A549 (cell line): Measurements from ENCODE around the gene TJP1. TPM values are rescaled to one million over a fixed set of nuclear protein-coding genes. Genes with fewer than 3 reads are reported as not detected.

Experiments
- ATAC-seq, 2 experiments: fragments of 200-7000 bp in 1 of 2; fragments of >200 bp in 1 of 2; cut with Nextera tagmentation in 1 of 2; cut with Tn5 transposase in 1 of 2; 3 replicates each; pipeline versions ENCODE4 v1.8.0 to v1.9.1; 2018 to 2020; ENCODE audit warnings: mild to moderate bottlenecking in 1 of 2, moderate library complexity in 1 of 2
- CTCF ChIA-PET: fragments of 300-600 bp; sonication (Branson Sonifier 250); formaldehyde crosslinking; extraction: SDS; loops from one replicate; lab custom pipeline; 2021; ENCODE audit warnings: antibody characterized with exemption, inconsistent platforms; lab: Yijun Ruan, JAX
- POLR2A ChIA-PET: fragments of 350-600 bp; formaldehyde crosslinking; extraction: SDS; loops from one replicate; lab custom pipeline; 2021; ENCODE audit warnings: antibody characterized with exemption, inconsistent platforms; lab: Yijun Ruan, JAX
- DNase-seq, 2 experiments: peaks; one replicate each; pipeline versions ENCODE4 v3.0.0 to v3.0.0-alpha.2; 2011 to 2016; ENCODE audit warnings: low read depth in 1 of 2, low spot score in 1 of 2
- FAIRE-seq: peaks from 2 replicates; lab custom pipeline; 2011; peaks lifted over from hg19 to GRCh38; lab: Jason Lieb, UNC
- H3K27ac ChIP-seq, 2 experiments: fragments of >200 bp; sonication (Bioruptor Twin); formaldehyde crosslinking; 3 replicates each; pipeline ENCODE4 v1.5.1; 2016 to 2017
- H3K4me1 ChIP-seq: fragments of >200 bp; sonication (Bioruptor Twin); formaldehyde crosslinking; 3 replicates; pipeline ENCODE4 v1.6.1; 2016
- H3K4me2 ChIP-seq: fragments of >200 bp; sonication (Bioruptor Twin); formaldehyde crosslinking; 3 replicates; pipeline ENCODE4 v1.6.1; 2016
- H3K4me3 ChIP-seq: fragments of >200 bp; sonication (Bioruptor Twin); formaldehyde crosslinking; 3 replicates; pipeline ENCODE4 v1.5.1; 2016
- H3K9me3 ChIP-seq: fragments of >200 bp; sonication (Bioruptor Twin); formaldehyde crosslinking; 3 replicates; pipeline ENCODE4 v1.6.1; 2016
- ATOH8 ChIP-seq: fragments of 250-450 bp; sonication (Bioruptor Pico); IDR thresholded peaks from 2 replicates; pipeline ENCODE4 v1.5.0; 2020; ENCODE audit warnings: low read depth, mild to moderate bottlenecking, moderate library complexity
- CBX8 ChIP-seq: fragments of 200-600 bp; sonication (generic); IDR thresholded peaks from 2 replicates; pipeline ENCODE4 v1.6.1; 2016
- EHF ChIP-seq: fragments of 250-450 bp; sonication (Bioruptor Pico); IDR thresholded peaks from 2 replicates; pipeline ENCODE4 v1.5.0; 2020; ENCODE audit warnings: mild to moderate bottlenecking
- EHMT2 ChIP-seq: fragments of 200-600 bp; sonication (generic); IDR thresholded peaks from 2 replicates; pipeline ENCODE4 v1.6.1; 2016; ENCODE audit warnings: antibody characterized with exemption, low read depth, mild to moderate bottlenecking, moderate library complexity
- EP300 ChIP-seq, 2 experiments: fragments of >200 bp; sonication (Bioruptor Twin); formaldehyde crosslinking; IDR thresholded peaks; 2 replicates in 1 of 2; 3 replicates in 1 of 2; pipeline ENCODE4 v1.6.1; 2016 to 2017
- FOSB ChIP-seq: fragments of 250-450 bp; sonication (Bioruptor Pico); IDR thresholded peaks from 2 replicates; pipeline ENCODE4 v1.5.0; 2020; ENCODE audit warnings: mild to moderate bottlenecking, moderate library complexity
- FOSL2 ChIP-seq, 2 experiments: fragments of 450-650 bp in 1 of 2; fragments of >200 bp in 1 of 2; sonication (Bioruptor Twin) in 1 of 2; formaldehyde crosslinking; IDR thresholded peaks; 2 replicates each; pipeline versions ENCODE4 v1.5.0 to v1.6.1; 2016 to 2020; ENCODE audit warnings: mild to moderate bottlenecking in 1 of 2, moderate library complexity in 1 of 2
- HDAC2 ChIP-seq: fragments of 200-600 bp; sonication (generic); IDR thresholded peaks from 2 replicates; pipeline ENCODE4 v1.6.1; 2016
- HEYL ChIP-seq: fragments of 250-450 bp; sonication (Bioruptor Pico); IDR thresholded peaks from 2 replicates; pipeline ENCODE4 v1.8.0; 2021; ENCODE audit warnings: mild to moderate bottlenecking, moderate library complexity
- HMGXB4 ChIP-seq: fragments of 250-450 bp; sonication (Bioruptor Pico); IDR thresholded peaks from 2 replicates; pipeline ENCODE4 v1.5.0; 2021; ENCODE audit warnings: mild to moderate bottlenecking, moderate library complexity, borderline replicate concordance
- JUNB ChIP-seq: fragments of >200 bp; sonication (Bioruptor Twin); formaldehyde crosslinking; IDR thresholded peaks from 2 replicates; pipeline ENCODE4 v1.6.1; 2016
- MAFK ChIP-seq: fragments of 450-650 bp; IDR thresholded peaks from 2 replicates; pipeline ENCODE4 v1.6.1; 2014; ENCODE audit not compliant: partially characterized antibody
- MYC ChIP-seq: IDR thresholded peaks from 2 replicates; pipeline ENCODE4 v1.6.1; 2012; ENCODE audit warnings: mild to moderate bottlenecking, inconsistent platforms, low read length, improper control_type of control experiment, borderline replicate concordance
- NR3C1 ChIP-seq: fragments of >200 bp; sonication (Bioruptor Twin); formaldehyde crosslinking; IDR thresholded peaks from 3 replicates; pipeline ENCODE4 v1.6.1; 2017
- PBX3 ChIP-seq: IDR thresholded peaks from 2 replicates; pipeline ENCODE4 v1.6.1; 2012
- RARB ChIP-seq: fragments of 250-450 bp; sonication (Bioruptor Pico); IDR thresholded peaks from 2 replicates; pipeline ENCODE4 v1.8.0; 2021; ENCODE audit warnings: mild to moderate bottlenecking, moderate library complexity
- SREBF2 ChIP-seq: fragments of 450-650 bp; IDR thresholded peaks from 2 replicates; pipeline ENCODE4 v1.6.1; 2014; ENCODE audit warnings: mild to moderate bottlenecking, moderate library complexity
- ZFP36 ChIP-seq: fragments of 450-650 bp; IDR thresholded peaks from 2 replicates; pipeline ENCODE4 v1.6.1; 2014; ENCODE audit warnings: borderline replicate concordance; ENCODE audit not compliant: partially characterized antibody
- WGBS: methylation state at CpG from one replicate; pipeline ENCODE4 v1.1.6; 2017; ENCODE audit errors: missing lambda C conversion rate; 5-methylcytosine and 5-hydroxymethylcytosine counted together
- polyA plus RNA-seq, 4 experiments: library from polyadenylated mRNA; depleted of rRNA in 3 of 4; stranded (reverse); fragments of >200 nt; fragmentation: RNase III in 1 of 4; extraction: RNeasy Plus Mini Kit Qiagen cat#74134 plus additional on column Dnase treatment in 1 of 4; gene quantifications; 2 replicates in 3 of 4; 3 replicates in 1 of 4; pipeline ENCODE4 v1.2.3, GENCODE V29; 2011 to 2017
- TF ChIP-seq, protein P1 (sequence below): IDR thresholded peaks from 2 replicates; pipeline ENCODE4 v1.6.1; 2012

The TJP1 gene
- polyA plus RNA-seq, 2 of the 4 experiments (the other 2 are of a cell fraction) = 55.0 to 179 TPM

DNA sequence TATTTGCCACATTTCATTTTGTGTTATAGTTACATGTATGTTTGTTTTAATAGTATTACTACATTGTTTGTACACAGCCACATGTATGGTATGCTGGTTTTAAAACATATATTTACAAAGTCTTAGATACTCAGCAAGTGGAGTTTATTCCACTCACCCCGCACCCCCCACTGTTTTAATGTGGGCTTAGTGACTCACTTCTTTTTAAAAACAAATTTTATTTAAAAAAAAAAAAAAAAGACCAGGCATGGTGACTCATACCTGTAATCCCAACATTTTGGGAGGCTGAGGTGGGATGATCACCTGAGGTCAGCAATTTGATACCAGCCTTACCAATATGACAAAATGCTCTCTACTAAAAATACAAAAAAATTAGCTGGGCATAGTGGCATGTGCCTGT is 26.9 kb upstream of the TJP1 start:
- DNase-seq (no peak), ATAC-seq (no peak), FAIRE-seq (no peak)
- Histone ChIP-seq H3K4me3 (no peak overlapping the region), H3K4me1 (peaks cover 10% of the 10 kb centered on the region), H3K27ac (no peak overlapping the region), H3K9me3 (peaks cover 15% of the 10 kb centered on the region), H3K4me2 (no peak overlapping the region)
- POLR2A ChIA-PET = no interaction called here
- 54% methylated on average over 1 of the region's 1 CpG for WGBS
- TF ChIP-seq FOSL2 (IDR thresholded peaks at IDR 0.05) = no peak
- peak; percentile 62 for TF ChIP-seq FOSL2 (CRISPR knock-in tag; IDR thresholded peaks at IDR 0.05)
- TF ChIP-seq CBX8 = no peak
- CTCF ChIA-PET = no interaction called here

DNA sequence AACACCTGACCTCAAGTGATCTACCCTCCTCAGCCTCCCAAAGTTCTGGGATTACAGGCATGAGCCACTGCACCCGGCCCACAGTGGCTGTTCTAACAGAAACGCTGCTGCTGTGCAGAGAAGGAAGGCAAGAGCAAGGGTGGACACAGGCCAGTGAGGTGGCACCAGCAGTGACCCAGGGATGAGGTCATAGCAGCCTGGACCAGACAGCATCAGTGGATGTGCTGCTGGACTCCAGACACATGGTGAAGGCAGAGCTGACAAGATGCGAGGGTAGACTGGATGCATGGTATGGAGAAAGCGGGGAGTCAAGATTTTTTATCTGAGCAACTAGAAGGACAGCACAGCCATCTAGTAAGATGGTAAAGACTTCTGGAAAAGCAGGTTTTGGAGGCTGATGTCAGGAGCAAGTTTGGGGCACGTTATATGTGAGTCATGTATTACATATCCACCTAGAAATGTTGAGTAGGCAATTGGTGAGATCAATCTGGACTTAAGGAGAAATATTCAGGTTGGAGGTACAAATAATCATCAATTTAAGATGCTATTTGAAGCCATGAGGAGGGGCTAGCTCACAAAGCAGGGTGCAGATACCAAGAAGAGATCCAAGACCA is 22.1 kb upstream of the TJP1 start:
- Histone ChIP-seq H3K9me3 (peaks cover 15% of the 10 kb centered on the region), H3K4me1 (peaks cover 17% of the 10 kb centered on the region), H3K27ac (peak overlapping the region; percentile 55 to 70; a peak in 5 of 6 replicates), H3K4me2 (peak overlapping the region; percentile 28), H3K4me3 (no peak overlapping the region)
- no peak for DNase-seq
- ATAC-seq = peak in 1 of 2 experiments; percentile 34; a peak in 2 of 6 replicates
- ChIA-PET CTCF (interaction anchor here (1.4 to 2.5 kb wide), 3 partner anchors 17 to 82 kb away, joined by 3 to 13 read pairs (median 7); no protein-coding TSS in a partner anchor), POLR2A (interaction anchor here (0.6 kb wide), 1 partner anchor 8 kb away, joined by 5 read pairs; no protein-coding TSS in a partner anchor)
- FAIRE-seq = peak; percentile 85
- WGBS = 71% methylated on average over 5 of the region's 5 CpGs
- TF ChIP-seq PBX3 = no peak
- TF ChIP-seq HMGXB4 (CRISPR knock-in tag) = no peak
- TF ChIP-seq MAFK = peak; percentile 14
- no peak for TF ChIP-seq EP300 (IDR thresholded peaks at IDR 0.05)
- TF ChIP-seq SREBF2 = no peak
- TF ChIP-seq HDAC2 = no peak
- TF ChIP-seq ZFP36 = no peak

DNA sequence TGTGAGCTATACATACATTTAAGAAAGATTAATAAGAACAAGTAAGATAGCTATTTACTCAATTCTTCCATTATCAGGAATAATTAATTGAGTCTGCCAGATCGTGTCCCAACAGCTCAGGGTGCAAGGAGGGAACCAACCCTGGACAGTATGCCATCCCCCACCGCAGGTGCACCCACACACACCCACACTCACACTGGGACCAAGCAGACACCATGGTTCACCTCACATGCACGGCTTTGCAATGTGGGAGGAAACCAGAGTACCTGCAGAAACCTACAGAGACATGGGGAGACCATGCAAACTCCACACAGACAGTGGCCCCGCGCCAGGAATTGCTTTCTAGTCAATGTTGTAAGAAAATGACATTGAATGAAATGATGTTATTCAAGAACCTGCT is 20.0 kb upstream of the TJP1 start:
- FAIRE-seq = no peak
- ChIA-PET CTCF (no interaction called here), POLR2A (no interaction called here)
- ATAC-seq = no peak
- H3K9me3 ChIP-seq = peaks cover 3% of the 10 kb centered on the region; the same call in 1 of the 3 replicates
- no peak overlapping the region for H3K4me3 ChIP-seq
- no peak for TF ChIP-seq MYC
- no peak for TF ChIP-seq ATOH8 (CRISPR knock-in tag)
- TF ChIP-seq HEYL (CRISPR knock-in tag) = no peak
- no peak for TF ChIP-seq RARB (CRISPR knock-in tag)
- no peak for TF ChIP-seq EHF (CRISPR knock-in tag)
- TF ChIP-seq EHMT2 = no peak
- TF ChIP-seq SREBF2 = no peak
- no peak for TF ChIP-seq JUNB
- TF ChIP-seq FOSB (CRISPR knock-in tag) = no peak
- TF ChIP-seq NR3C1 = no peak
- TF ChIP-seq, protein P1, sequence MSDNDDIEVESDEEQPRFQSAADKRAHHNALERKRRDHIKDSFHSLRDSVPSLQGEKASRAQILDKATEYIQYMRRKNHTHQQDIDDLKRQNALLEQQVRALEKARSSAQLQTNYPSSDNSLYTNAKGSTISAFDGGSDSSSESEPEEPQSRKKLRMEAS = no peak
- 84% methylated on average over 5 of the region's 5 CpGs for WGBS
- H3K27ac ChIP-seq = no peak overlapping the region
- H3K4me2 ChIP-seq = no peak overlapping the region
- DNase-seq = no peak
- H3K4me1 ChIP-seq = peaks cover 13% of the 10 kb centered on the region
